GM21619 (cell line): Measurements from ENCODE around the gene EMX1.

Experiments
- ATAC-seq: cut with Tn5 transposase; IDR thresholded peaks from one replicate; pipeline ENCODE4 v1.9.1; 2021; ENCODE audit not compliant: unreplicated experiment

The EMX1 gene

DNA sequence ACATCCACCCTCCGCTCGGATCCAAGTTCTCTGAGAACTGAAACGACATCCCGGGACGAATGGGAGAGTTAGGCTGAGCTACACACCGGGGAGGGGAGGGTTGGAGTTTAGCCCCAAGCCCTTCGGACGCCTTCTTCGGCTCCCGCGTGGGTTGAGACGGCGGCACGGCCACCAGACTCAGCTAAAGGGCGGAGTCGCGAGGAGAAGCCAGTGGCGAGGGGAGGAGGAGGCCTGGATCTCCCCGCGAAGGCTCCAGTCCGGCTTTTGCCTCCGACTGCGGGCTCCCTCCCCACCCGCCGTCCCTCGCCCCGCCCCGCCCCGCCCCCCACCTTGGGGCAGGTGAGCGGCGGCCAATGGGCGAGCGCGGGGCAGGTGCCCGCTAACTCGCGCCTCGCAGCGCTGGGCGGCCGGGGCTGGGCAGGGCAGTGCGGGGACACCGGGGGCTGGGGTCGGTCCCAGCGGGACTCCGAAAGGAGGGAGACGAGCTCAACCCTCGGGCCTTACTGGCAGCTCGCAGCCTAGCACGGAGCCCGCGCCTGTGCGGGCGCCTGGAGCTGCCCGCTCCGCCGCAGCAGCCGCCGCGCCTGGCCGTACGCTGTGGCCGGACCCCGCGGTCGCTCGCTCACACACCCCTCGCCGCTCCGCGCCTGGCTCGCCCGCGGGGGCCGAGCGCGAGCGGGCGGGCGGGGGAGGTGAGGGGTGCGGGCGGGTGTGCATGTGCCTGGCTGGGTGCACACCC lies at the start of gene EMX1:
Gene EMX1 (plus strand): TSS at position 382 of the 739 bp plus-strand sequence. CDS start 334 bp downstream, at position 716.
- ATAC-seq = no peak

DNA sequence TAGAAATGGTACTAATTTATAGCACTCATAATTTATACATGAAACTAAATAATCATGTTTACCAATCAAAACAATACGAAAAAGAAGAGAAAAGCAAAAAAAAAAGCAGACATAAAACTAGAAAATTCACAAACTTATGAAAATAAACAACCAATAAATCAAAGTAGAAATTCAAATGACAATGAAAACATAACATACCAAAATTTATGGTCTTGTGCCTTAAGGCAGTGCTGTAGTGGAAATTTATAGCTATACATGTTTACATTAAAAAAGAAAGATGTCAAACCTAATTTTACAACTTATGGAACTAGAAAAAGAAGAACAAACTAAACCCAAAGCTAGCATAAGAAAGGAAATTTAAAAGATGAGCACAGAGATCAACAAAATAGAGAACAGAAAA lies 46.3 kb upstream of the EMX1 start:
- no peak for ATAC-seq

DNA sequence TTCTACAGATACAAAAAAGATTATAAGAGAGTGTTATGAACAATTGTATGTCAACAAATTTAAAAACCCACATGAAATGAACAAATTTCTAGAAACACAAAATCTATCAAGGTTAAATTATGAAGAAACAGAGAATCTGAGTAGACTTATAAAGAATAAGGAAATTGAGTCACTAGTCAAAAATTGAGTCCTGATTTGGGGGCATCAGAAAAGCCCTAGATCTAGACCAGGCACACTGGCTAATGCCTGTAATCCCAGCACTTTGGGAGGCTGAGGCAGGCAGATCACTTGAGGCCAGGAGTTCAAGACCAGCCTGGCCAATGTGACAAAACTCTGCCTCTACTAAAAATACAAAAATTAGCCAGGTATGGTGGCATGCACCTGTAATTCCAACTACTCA lies 45.4 kb upstream of the EMX1 start:
- ATAC-seq = no peak

DNA sequence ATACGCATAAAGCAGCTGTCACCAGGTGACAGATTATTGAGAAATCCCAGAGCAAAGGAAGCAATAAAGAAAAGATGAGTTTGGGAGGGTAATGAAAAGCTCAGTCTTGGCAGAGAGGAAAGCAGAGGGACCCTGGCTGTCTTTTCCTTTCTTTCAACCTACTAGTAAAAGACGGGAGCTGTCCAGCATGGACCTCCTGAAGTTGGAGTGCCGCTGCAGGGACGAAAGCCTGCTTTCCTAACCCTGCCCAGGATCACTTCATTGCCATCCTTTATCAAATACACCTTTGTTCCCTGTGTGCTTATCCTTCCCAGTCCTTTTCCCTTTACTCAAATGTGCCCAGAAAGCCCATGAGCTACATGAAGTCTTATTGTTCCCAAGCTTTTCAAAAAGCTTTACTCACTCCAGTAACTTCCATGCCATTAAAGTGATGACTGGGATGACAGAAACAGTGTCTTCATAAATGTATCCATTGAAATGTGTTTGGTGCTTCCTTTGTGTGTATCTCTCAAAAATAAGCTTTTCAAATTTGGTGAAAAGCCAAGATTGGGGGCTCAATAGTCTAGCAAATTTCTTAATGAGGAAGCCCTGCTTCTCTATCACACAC lies 33.9 kb upstream of the EMX1 start:
- no peak for ATAC-seq

DNA sequence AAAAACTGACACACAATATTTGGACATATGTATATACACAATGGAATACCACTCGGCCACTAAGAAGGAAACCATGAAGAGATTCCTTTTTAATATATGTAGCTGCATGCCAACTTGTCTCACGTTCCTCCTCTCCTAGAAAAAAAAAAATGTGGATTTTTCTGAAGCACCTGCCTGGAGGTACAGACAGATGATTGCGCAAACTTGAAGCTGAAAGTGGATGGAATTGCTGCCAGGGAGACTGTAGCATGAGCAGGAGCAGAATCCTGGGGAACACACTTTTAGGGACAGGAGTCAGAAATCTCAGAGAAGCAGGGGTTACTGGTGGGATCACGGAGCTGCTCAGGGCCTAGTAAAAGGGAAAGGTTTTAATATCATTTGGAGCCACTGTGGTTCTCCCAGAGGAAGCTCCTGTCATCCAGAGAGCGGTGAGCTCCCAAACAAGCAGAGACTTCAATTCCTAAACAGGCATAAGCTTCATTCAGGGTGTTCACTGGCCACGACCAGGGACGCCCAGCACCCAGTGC lies 30.8 kb upstream of the EMX1 start:
- no peak for ATAC-seq

DNA sequence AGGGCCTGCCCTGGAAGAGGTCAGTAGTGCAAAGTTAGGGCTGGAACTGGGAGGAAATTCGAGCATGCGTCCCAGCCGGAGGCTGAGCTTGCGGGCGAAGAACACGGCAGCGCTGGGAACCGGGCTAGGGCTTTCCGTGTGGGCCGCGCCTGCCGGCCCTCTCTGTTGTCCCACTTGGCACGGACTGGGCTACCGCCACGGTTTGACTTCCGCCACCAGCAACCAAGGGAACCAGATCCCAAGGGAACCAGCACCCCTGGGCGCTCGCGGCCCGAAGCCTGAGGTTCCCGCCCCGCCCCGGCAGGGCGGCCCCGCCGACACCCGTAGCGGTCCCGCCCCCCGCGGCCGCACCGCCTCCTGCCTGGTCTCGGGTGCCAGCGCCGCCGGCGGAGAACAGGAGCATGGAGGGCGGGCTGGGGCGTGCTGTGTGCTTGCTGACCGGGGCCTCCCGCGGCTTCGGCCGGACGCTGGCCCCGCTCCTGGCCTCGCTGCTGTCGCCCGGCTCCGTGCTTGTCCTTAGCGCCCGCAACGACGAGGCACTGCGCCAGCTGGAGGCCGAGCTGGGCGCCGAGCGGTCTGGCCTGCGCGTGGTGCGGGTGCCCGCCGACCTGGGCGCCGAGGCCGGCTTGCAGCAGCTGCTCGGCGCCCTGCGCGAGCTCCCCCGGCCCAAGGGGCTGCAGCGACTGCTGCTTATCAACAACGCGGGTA lies 30.1 kb upstream of the EMX1 start, which contains the start of gene SPR:
Gene SPR (plus strand): TSS at position 377 of the 708 bp plus-strand sequence. CDS start 25 bp downstream, at position 402.
- peak; percentile 88 for ATAC-seq

DNA sequence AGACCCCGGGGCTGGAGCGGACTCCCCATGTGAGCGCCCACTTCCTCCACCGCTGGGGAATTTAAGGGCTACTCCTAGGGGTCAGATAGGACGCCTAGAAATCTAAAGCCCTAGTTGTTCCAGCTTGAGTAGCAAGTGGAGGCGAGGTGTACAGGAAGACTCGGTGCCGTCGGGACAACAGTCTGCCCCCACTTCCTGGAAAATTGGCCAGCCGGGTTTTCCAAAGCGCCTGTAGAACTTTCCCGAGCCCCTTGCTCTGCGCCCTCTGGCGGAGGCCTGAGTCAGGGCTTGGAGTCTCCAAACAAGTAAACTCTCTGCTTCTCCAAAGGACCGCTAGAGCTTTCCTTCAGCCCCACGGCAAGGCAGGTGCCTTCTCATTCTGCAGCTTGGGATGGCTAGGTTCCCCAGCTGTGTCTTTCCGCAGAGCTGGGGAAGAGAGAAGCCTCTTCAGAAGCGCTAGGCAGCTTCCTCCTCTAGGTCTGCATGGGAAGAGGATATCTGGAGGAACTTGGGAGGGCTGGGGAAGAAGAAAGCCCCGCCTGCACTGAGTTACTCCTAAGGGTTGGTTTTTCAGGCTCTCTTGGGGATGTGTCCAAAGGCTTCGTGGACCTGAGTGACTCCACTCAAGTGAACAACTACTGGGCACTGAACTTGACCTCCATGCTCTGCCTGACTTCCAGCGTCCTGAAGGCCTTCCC lies 29.4 kb upstream of the EMX1 start:
- ATAC-seq = peak; percentile 45

DNA sequence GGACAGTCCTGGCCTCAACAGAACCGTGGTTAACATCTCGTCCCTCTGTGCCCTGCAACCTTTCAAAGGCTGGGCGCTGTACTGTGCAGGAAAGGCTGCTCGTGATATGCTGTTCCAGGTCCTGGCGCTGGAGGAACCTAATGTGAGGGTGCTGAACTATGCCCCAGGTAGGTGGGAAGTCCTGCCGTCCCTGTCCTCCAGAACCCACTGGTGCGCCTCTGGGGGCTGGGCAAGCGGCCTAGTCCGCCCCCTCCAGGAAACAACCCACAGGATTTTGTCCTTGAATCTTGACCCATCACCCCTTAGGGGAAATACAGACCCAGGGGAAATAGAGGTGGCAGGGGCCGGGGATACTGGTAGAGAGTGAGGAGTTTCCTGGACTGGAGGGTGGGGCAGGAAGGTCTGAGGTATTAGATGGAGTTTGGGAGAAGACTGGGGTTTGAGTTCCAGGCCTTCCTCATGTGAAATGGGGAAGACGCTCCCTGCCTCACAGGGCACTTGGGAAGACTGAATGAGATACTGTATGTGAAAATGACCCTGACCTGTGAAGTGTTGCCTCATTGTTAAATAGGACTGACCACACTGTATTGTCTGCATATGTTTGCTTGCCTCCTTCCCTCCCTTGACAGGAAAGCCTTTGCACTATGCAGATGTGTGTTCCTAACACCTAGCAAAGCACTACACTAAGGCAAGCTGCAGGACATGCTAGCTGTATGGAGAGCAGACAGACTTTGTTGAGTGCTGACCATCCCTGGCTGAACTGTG lies 28.7 kb upstream of the EMX1 start:
- ATAC-seq = no peak

DNA sequence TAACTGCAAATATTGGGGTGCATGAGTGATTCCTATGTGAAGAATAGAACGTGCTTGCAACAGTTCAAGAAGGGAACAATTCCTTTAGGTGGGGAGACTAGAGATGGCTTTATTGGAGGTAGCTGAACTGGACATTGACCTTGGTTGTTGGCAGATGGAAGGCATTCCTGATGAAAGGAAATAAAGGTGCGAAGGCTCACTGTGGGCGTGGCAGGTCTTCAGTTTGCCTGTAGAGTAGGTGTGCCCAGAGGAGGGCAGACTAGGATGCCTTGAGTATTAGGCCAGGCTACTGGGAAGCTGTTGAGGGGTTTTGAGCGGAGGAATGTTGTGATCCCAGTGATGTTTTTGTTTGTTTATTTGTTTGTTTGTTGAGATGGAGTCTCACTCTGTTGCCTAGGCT lies 27.3 kb upstream of the EMX1 start:
- ATAC-seq = no peak

DNA sequence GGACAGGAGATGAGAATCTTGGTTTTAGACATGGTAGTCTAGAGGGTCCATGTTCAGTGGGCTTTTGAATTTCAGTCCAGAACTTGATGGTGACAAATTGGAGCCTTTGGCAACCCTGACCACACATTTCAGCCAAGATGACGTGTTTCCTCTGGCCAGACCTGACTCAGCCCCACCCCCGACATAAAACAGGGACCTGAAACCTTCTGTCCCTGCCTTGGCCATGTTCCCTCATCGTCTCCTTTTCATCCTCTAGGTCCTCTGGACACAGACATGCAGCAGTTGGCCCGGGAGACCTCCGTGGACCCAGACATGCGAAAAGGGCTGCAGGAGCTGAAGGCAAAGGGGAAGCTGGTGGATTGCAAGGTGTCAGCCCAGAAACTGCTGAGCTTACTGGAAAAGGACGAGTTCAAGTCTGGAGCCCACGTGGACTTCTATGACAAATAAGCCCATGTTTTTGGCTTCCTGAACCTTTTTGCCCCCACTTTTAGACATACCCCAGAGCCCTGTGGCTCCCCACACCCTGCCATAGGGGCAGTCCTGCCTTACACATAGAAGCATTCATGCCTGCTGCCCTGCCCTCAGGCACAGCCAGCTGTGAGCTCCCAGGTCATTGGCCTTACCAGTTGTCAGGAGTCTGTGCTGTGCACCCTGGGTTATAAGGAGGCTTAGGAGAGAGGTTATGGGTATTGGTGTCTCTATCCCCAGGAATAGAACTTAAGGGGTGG lies 26.1 kb upstream of the EMX1 start:
- no peak for ATAC-seq

DNA sequence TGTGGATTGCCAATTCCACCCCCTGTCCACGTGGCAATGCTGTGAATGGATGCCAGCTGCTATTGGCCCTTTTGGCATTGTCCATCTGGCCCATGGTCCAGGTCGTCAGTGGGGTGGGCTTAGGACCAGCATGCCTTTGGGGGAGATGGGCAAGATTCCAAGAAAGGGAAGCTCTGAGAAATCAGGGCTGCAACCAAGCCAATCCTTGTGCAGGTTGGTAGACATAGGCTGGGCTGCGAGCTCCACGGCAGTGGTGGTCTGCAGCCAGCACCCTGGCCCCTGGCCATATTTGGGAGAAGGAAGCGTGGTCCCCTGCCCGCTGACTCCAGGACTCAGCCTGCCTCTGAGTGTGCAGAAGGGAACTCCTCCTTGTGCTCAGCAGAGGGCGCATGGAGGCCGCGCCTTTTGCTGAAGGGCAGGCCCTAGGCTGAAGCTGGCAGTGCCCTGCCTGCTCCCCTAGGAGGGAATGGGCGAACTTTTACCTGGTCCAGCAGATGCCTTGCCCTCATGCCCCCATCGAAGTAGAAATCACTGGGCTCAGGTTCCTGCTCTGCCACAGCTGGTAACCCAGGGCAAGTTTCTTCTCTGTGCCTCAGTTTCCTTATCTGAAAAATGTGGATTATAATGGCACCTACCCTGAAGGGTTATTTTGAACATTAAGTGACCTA lies 24.7 kb upstream of the EMX1 start:
- ATAC-seq = peak; percentile 54

DNA sequence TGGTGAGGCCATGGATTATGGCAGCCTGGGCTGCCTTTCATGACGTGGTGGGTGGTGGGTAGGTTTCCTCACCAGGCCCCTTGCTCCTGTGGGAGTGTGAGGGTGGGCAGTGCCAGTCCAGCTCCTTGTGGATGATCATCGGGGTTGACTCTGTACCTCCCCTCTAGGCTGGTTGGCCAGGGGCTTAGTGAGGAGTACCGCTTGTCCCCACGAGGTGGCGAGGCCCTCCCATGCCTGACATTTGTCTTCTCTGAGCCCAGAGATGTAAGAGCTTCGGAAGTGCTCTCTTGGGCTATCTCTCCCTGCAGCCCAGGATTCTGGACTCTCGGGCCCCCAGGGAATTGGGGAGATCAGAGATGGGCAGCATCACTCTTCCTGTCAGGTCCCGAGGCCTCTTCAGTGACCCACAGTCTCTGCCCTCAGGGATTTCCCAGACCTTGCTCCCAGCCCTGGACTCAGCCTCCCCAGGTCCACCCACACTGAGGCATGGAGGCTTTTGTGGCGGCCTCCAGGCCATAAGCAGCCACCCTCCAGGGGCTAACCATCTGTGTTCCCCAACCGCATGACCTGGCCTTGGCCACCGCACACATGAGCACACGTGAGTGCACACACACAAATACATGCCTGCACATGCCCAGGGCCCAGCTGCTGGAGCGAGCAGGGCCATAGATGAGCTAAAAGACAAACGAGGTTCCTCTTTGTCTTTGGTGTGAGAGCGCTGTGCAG lies 23.6 kb upstream of the EMX1 start:
- peak; percentile 75 for ATAC-seq

DNA sequence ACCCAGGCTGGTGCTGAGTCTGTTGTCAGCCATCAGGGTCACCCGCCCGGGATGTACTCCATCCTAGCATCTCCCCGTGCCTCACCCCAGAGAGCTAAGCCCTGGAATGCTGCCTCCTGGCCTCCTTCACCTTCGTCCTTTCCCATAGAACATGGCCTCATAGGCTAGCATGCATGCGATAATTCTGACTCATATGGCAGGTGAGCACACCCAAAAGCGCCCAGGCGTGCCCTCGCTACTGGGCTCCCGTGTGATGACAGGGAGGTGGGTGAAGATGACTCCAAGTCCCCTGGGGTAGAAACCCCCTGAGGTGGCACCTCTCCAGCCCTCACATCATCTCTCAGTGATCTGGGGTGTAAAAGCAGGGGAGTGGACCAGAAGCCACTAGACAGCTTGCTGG lies 22.8 kb upstream of the EMX1 start:
- no peak for ATAC-seq

DNA sequence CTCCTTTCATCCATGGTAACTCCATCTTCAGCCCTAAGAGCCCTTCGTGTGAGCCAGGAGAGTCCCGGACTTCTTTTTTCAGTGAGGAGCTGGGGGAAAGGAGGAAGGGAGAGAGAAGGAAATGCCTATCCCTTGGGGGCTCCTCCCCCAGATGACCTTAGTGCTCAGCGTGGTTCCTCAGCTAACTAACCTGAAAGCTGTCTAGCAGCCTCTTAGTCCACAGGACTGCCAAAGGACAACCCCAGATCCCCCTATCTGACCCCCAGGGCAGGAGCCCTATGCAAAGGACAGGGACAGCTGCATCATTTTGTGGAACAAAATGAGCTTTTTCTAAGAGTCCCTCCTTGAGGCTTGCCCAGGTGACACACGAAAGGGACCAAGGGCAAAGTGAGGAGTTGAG lies 22.2 kb upstream of the EMX1 start:
- no peak for ATAC-seq

DNA sequence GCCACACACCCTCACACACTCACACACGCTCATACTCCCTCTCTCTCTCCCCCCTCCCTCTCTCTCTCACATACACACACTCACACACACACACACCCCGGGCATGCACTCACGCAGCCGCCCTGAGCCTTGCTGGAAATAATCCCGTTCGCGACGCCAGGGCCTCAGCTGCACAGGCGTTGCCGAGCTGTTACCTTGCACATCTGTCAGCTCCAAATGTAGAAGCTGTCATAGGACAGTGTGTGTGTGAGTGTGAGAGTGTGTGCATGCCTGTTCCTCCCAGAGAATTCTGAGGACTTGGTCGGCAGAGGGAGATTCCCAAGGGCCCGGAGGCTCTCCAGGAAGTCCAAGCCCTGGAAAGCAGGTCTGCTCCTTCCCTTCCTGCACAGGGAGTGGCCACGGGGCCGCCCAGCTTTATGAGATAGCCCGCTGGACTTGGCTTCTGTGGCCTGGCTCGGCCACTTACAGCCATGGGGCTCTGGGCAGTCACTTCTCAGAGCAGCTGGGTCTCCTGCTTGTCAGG lies 21.5 kb upstream of the EMX1 start:
- no peak for ATAC-seq

DNA sequence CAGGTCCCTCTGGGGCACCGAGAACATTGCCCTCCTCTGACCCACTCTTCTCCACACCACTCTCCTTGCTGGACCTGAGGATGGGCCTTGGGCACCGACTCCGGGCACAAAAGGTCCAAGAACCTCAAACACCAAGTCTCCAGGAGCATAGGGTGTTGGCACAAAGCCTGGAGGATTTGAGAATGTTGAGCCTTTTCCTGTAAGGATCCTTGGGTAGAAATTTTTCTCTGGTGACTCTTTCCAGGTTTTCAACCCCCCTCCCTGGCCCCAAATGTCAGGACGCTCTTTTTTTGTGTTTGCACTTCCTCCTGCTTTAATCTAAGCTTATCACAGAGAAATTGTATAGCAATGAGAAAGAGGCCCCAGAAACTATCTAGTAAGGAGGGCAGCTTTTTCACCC lies 20.9 kb upstream of the EMX1 start:
- ATAC-seq = no peak

DNA sequence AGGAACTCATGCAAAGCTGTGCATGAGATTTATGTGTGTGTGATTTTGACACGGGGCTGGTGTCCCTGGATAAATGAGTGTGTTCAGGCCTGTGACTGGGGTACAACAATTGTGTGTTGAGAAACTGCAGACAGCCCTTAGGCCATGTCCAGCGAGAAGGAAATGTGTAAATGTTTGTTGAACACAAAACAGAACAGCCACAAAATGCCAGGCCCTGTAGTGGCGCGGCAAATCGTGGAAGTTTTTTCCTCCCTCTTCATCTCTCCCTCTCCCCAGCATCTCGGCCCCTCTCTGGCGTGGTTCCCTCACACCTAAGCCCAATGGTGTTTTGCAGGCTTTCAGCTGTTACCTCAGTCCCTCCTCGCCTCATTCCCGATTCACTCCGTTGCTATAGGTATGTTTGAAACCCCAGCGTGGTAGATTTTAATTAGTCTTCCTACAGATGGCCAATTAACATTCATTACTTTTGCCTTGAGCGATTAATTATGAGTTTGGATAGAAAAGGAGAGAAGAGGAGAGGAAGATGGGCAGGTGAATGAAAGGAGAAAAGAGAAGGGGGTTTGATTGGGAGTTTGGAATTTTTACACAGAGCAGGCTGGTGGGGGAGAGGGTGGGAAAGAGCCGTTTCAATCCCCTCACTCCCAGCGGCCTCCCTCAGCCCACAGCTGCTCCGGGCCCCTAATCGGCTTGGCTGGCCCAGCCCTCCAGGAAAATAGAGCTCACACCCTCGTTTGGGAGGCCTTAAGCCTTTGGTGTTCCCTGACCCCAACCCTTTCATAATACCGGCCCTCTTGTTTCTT lies 19.3 kb upstream of the EMX1 start:
- ATAC-seq = no peak

DNA sequence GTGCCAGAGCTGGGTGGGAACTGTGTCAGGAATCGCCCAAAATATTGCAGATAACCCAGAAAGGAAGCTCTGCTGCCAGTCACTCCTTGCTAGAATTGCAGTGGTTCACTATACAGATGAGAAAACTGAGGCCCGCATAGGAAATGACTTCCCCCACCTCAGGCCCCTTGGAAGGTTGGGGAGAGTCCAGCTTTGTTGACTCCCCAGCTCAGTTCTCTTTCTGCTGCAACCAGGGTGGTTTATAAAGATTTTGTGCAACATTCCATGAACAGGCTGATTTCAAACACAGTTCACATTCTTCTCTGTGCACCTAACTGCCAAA lies 18.8 kb upstream of the EMX1 start:
- ATAC-seq = no peak
